BLaER1 treated with 17β-estradiol and CSF1 and Interleukin-3, amounts not matched to agents 10 nM and 100 nM (cell line): ENCODE measurements around the gene OR1C1.
"Not testable (repeated sequence)": the region's sequence is repeated elsewhere in the genome, so short reads cannot be mapped to it uniquely, and the experiment has no call there.

Source experiments
- H3K27ac ChIP-seq, 11 experiments: shearing (Covaris generic); formaldehyde crosslinking; 2 replicates each; pipeline ENCODE4 v1.8.1; 2022
- H3K27me3 ChIP-seq, 11 experiments: shearing (Covaris generic); formaldehyde crosslinking; 2 replicates each; pipeline ENCODE4 v1.8.1; 2022
- H3K36me3 ChIP-seq, 11 experiments: shearing (Covaris generic); formaldehyde crosslinking; 2 replicates each; pipeline ENCODE4 v1.8.1; 2022
- H3K4me1 ChIP-seq, 10 experiments: shearing (Covaris generic); formaldehyde crosslinking; 2 replicates each; pipeline ENCODE4 v1.8.1; 2022
- H3K4me2 ChIP-seq, 11 experiments: shearing (Covaris generic); formaldehyde crosslinking; 2 replicates each; pipeline ENCODE4 v1.8.1; 2022
- H3K4me3 ChIP-seq, 10 experiments: shearing (Covaris generic); formaldehyde crosslinking; 2 replicates each; pipeline ENCODE4 v1.8.1; 2022
- H3K9ac ChIP-seq, 11 experiments: shearing (Covaris generic); formaldehyde crosslinking; 2 replicates each; pipeline ENCODE4 v1.8.1; 2022
- H3K9me3 ChIP-seq, 11 experiments: shearing (Covaris generic); formaldehyde crosslinking; replicated peaks in 1 of 11; 2 replicates each; pipeline ENCODE4 v1.8.1; 2022
- H4K20me1 ChIP-seq, 11 experiments: shearing (Covaris generic); formaldehyde crosslinking; 2 replicates each; pipeline ENCODE4 v1.8.1; 2022
- Cebpa-rat ChIP-seq, 11 experiments: shearing (Covaris generic); IDR thresholded peaks; 2 replicates each; pipeline ENCODE4 v1.8.1; 2022

OR1C1 gene

DNA sequence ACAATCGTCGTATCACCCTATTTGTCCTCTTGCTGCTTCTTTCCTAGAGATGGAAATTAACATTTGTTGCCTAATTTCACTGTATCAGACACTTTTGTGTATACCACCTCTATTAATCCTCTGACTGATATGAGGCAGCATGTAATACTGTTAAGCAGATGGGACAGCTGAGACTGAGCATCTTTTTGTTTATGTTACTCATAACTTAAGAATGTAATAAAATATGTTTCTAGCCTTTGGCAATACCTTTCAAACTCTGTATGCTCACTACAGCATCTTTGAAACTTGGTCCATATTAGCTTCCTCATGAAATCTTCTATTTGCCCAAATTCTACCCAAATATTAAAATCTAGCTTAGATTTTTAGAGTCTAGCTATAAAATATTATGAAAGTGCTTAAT is 19.6 kb downstream of the OR1C1 start:
- Histone ChIP-seq H3K27ac (no peak overlapping the region), H3K4me1 (no peaks in the 10 kb centered on the region), H3K27me3 (no peaks in the 10 kb centered on the region), H3K4me2 (no peak overlapping the region), H3K9ac (no peak overlapping the region), H3K4me3 (no peak overlapping the region), H4K20me1 (no peaks in the 10 kb centered on the region), H3K36me3 (no peaks in the 10 kb centered on the region), H3K9me3 (no peaks in the 10 kb centered on the region)
- TF ChIP-seq Cebpa-rat (IDR thresholded peaks at IDR 0.05): no peak

DNA sequence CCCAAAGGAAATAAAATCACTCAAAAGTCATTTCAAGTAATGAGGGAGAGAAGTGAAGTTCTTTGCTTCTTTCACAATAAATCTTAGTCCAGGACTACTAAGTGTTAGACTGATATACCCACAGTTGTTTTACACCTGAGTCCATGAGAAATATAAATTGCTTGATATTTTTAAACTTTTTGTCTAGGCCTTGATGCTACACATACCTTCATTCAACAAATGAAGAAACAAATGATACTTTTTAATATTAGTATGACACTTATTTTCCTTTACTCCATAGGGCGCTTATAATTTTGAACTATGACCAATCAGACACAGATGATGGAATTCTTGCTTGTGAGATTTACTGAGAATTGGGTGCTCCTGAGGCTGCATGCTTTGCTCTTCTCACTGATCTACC is 22.0 kb downstream of the OR1C1 start, which contains the start of gene OR14K1:
TSS of gene OR14K1 (plus strand) at position 301 of the 400 bp plus-strand sequence. CDS start at position 301, 0 bp downstream.
- Histone ChIP-seq H3K4me3 (no peak within 1 kb of the TSS), H4K20me1 (no peaks in the 10 kb centered on the region), H3K27ac (no peak within 1 kb of the TSS), H3K27me3 (no peaks in the 10 kb centered on the region), H3K4me2 (no peak within 1 kb of the TSS), H3K9me3 (no peaks in the 10 kb centered on the region), H3K36me3 (no peaks in the 10 kb centered on the region), H3K9ac (no peak within 1 kb of the TSS), H3K4me1 (no peaks in the 10 kb centered on the region)
- no peak for TF ChIP-seq Cebpa-rat (IDR thresholded peaks at IDR 0.05)

DNA sequence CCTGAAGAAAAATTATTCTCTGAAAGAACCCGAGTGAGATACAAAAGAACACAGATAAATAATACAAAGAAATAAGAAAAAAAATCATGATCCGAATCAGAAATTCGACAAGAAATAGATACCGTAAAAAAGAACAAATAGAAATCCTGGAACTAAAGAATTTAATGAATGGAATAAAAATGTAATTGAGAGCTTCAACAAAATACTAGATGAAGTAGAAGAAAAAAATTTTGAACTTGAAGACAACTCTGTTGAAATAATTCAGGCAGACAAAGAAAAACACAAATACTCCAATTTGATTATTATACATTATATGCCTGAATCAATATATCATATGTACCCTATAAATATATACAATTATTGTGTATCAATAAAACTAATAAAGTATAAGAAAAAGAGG is 39.1 kb downstream of the OR1C1 start:
- Histone ChIP-seq H4K20me1 (no peaks in the 10 kb centered on the region), H3K36me3 (no peaks in the 10 kb centered on the region), H3K9me3 (peaks cover 6 to 12% (median 10%) of the 10 kb centered on the region in 11 experiments; a peak in 20 of 22 replicates), H3K9ac (no peak overlapping the region), H3K27me3 (no peaks in the 10 kb centered on the region), H3K4me2 (no peak overlapping the region), H3K4me3 (no peak overlapping the region), H3K4me1 (no peaks in the 10 kb centered on the region), H3K27ac (no peak overlapping the region)
- no peak for TF ChIP-seq Cebpa-rat (IDR thresholded peaks at IDR 0.05)

DNA sequence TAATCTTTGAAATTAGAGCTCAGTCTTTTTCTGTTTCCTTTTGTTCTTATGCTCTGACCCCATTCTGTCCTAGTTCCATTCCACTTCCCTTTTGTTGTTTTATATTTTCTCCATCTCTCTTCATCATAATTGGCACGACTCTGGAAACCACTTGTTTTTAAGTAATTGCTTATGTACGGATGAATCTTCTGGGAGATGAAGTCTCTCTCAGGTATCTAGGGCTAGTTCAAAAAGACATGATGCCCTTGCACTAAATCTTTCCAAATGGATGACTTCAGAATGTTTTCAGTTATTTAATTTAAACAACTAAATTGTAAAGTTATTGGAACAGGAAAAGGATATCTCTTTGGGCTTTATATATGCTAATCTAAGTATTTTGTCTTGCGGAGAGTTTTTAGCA is 43.8 kb downstream of the OR1C1 start, which contains the start of gene OR6F1:
TSS of gene OR6F1 (minus strand) at position 101 of the 400 bp plus-strand sequence. CDS start 3,891 bp downstream, outside the sequence.
- H3K9ac ChIP-seq: no peak within 1 kb of the TSS
- no peaks in the 10 kb centered on the region for H3K4me1 ChIP-seq
- no peaks in the 10 kb centered on the region for H3K36me3 ChIP-seq
- H3K9me3 ChIP-seq: peaks cover 6 to 12% (median 10%) of the 10 kb centered on the region in 11 experiments; a peak in 20 of 22 replicates
- H3K27ac ChIP-seq: no peak within 1 kb of the TSS
- TF ChIP-seq Cebpa-rat (IDR thresholded peaks at IDR 0.05): no peak
- no peaks in the 10 kb centered on the region for H3K27me3 ChIP-seq
- H3K4me3 ChIP-seq: no peak within 1 kb of the TSS
- no peaks in the 10 kb centered on the region for H4K20me1 ChIP-seq
- no peak within 1 kb of the TSS for H3K4me2 ChIP-seq

DNA sequence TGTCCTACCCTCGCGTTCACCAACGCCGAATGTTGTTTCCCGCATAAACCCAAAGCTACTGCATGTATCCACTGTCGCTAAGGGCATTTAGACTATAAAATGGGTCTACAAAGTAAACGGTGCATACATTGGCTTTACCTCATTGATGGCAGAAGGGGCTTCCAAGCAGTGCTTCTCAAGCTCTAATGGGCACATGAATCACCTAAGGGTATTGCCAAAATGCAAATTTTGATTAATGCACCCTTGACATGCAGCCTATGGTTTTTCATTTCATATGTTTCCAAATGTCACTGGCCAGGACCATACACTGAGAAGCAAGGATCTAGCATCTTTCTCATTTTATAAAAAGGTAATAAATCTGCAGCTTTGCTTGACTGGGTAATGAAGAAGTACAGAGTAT is 46.6 kb downstream of the OR1C1 start:
- TF ChIP-seq Cebpa-rat (IDR thresholded peaks at IDR 0.05): no peak
- Histone ChIP-seq H3K4me2 (no peak overlapping the region), H3K9me3 (no peaks in the 10 kb centered on the region)

DNA sequence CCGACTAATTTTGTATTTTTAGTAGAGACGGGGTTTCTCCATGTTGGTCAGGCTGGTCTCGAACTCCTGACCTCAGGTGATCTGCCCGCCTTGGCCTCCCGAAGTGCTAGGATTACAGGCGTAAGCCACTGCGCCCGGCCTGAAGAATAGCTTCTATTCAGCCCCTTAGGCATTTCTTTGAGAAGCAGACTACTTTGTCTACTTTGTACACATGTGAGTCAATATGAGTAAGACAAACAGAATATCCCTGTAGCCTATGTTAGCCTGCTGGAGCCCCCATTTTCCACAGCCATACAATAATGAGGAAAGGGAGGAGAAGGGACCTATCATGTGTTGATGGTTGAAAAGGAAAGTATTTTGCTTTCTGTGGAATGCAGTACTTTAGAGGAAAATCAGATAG is 49.7 kb downstream of the OR1C1 start:
- H3K27me3 ChIP-seq, H4K20me1 ChIP-seq, H3K4me2 ChIP-seq, H3K9me3 ChIP-seq, H3K9ac ChIP-seq, H3K36me3 ChIP-seq, H3K27ac ChIP-seq, H3K4me1 ChIP-seq, H3K4me3 ChIP-seq: not testable (repeated sequence)

More for the DNA sequence above, 46.6 kb downstream of the OR1C1 start:
- Histone ChIP-seq H3K4me3 (no peak overlapping the region), H3K36me3 (no peaks in the 10 kb centered on the region), H3K27me3 (no peaks in the 10 kb centered on the region), H3K9ac (no peak overlapping the region), H3K4me1 (no peaks in the 10 kb centered on the region), H3K27ac (no peak overlapping the region), H4K20me1 (no peaks in the 10 kb centered on the region)
